Left ventricle myocardium inferior (tissue), 1 donor: ENCODE data around the gene RASGRP3. TPM values are rescaled to one million over a fixed set of nuclear protein-coding genes. Genes with fewer than 3 reads are reported as not detected.

Experiments used
- DNase-seq: peaks from one replicate; pipeline ENCODE4 v3.0.0-alpha.2; 2020
- H3K27ac ChIP-seq: fragments of 200-600 bp; replicated peaks from 2 replicates; pipeline ENCODE4 v1.8.0; 2021
- H3K27me3 ChIP-seq: fragments of 200-600 bp; 2 replicates; pipeline ENCODE4 v1.8.0; 2021; ENCODE audit warnings: low read depth
- H3K36me3 ChIP-seq: fragments of 200-600 bp; 2 replicates; pipeline ENCODE4 v1.8.0; 2021
- H3K4me1 ChIP-seq: fragments of 200-600 bp; 2 replicates; pipeline ENCODE4 v1.8.0; 2021
- H3K4me3 ChIP-seq: fragments of 200-600 bp; 2 replicates; pipeline ENCODE4 v1.8.0; 2021; ENCODE audit warnings: mild to moderate bottlenecking, moderate library complexity
- H3K9me3 ChIP-seq: fragments of 200-600 bp; replicated peaks from 2 replicates; pipeline ENCODE4 v1.8.0; 2021
- CTCF ChIP-seq: fragments of 200-600 bp; IDR thresholded peaks from 2 replicates; pipeline ENCODE4 v1.8.0; 2021; ENCODE audit warnings: antibody characterized with exemption, mild to moderate bottlenecking, borderline replicate concordance
- intact Hi-C: fragments of 100-400 bp; cut with micrococcal nuclease; formaldehyde crosslinking; loops from one replicate; pipeline ENCODE4 v1.11.0; 2022
- total RNA-seq: library from RNA; stranded (reverse); fragmentation: NEBNext Ultra II Directional; extraction: Animal tissue kit (Norgen Biotek cat#: 25700); gene quantifications from one replicate; pipeline ENCODE4 v1.2.1, GENCODE V29; 2021
- donor health status: DM: no; HTN: yes; CAD: no; lungs with severe emphysema.

Gene RASGRP3
- total RNA-seq, 1 donor from 2014 or later: 69.2 TPM

DNA sequence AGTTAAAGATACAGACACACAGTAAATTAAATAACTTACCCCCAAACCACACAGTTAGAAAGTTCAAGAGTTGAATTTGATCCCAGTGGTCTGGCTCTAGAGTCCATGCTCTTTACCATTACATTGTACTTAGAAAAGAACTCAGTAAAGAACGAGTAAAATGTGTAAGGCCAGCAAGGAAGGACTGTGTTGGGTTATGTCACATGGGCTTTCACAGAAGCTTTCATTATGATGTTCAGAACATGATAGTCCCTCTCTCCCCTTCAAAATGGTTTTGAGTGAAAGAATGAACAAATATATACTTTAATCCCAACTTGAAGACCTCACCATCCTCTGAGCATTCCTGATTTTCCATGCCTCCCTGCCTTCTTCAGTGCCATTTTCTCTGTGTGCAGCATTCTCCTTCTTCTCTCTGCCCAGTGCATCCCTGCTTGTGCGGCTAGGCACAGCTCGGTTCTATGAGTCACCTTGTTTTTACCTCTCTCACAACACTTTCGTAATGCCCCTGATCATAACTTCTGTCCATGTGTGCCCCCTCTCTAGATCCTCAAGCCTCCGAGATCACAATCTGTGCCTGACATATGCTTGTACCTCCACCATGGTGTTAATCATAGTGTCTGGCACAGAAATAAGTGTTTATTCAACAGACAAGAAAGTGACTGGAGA lies 22.0 kb downstream of the RASGRP3 start:
- Histone ChIP-seq H3K4me3 (no peak overlapping the region), H3K36me3 (no peaks in the 10 kb centered on the region), H3K27me3 (no peaks in the 10 kb centered on the region), H3K4me1 (peaks cover 71% of the 10 kb centered on the region), H3K9me3 (no peaks in the 10 kb centered on the region), H3K27ac (no peak overlapping the region)
- no peak for TF ChIP-seq CTCF
- no peak for DNase-seq
- intact Hi-C loops: no loop called here

GRCh38 chr2:33500177-33500576 lies 23.7 kb downstream of the RASGRP3 start:
- intact Hi-C loops: no loop called here
- TF ChIP-seq CTCF: no peak

GRCh38 chr2:33502025-33502424 lies 25.6 kb downstream of the RASGRP3 start:
- Histone ChIP-seq H3K9me3 (no peaks in the 10 kb centered on the region), H3K27me3 (no peaks in the 10 kb centered on the region), H3K4me3 (no peak overlapping the region), H3K27ac (no peak overlapping the region), H3K36me3 (no peaks in the 10 kb centered on the region), H3K4me1 (peaks cover 70% of the 10 kb centered on the region)
- TF ChIP-seq CTCF: no peak
- intact Hi-C loops: no loop called here
- no peak for DNase-seq

More at GRCh38 chr2:33500177-33500576, 23.7 kb downstream of the RASGRP3 start:
- no peak overlapping the region for H3K4me3 ChIP-seq
- H3K4me1 ChIP-seq: peaks cover 69% of the 10 kb centered on the region
- H3K9me3 ChIP-seq: no peaks in the 10 kb centered on the region
- no peak overlapping the region for H3K27ac ChIP-seq
- H3K36me3 ChIP-seq: no peaks in the 10 kb centered on the region
- DNase-seq: no peak
- no peaks in the 10 kb centered on the region for H3K27me3 ChIP-seq

DNA sequence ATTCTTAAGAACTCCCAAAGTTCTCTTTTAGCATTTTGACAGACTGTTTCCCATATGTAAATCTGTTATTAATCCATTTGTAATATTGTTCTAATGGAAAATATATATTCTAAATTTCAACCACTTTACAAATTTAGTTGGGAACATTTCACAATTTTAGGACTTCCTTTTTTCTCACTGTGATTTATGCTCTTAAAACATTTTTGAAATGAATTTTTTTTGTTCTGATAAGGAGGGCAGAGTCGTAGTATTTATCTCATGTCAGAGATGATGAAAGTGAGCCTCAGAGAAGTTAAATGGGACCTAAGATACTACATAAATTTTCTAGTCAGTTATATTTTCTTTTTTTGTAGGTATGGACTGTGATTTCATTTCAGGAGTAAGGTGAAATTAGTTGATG lies 26.6 kb downstream of the RASGRP3 start:
- no peak for TF ChIP-seq CTCF
- intact Hi-C loops: no loop called here
- H3K4me1 ChIP-seq: peaks cover 60% of the 10 kb centered on the region

DNA sequence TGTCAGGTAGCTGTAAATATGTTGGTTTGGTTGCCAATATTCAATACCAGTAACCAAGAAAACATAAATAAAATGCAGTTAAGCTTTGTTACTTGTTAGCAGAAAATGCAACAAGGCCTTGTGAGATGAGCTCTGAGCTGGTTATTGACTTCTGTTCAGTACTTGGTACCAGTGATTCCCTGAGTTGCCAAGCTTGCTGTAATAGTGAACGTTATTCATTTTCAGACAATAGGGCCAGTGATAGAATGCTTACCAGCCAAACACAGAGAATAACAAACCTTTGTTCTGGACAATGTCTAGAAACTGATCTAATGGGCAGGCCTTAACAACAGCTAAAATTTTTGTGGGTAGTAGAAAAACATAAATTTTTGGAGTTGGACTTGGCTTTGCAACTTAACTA lies 29.5 kb downstream of the RASGRP3 start:
- TF ChIP-seq CTCF: no peak
- Histone ChIP-seq H3K36me3 (no peaks in the 10 kb centered on the region), H3K4me3 (no peak overlapping the region), H3K9me3 (no peaks in the 10 kb centered on the region), H3K27ac (no peak overlapping the region), H3K4me1 (peaks cover 66% of the 10 kb centered on the region), H3K27me3 (no peaks in the 10 kb centered on the region)
- intact Hi-C loops: no loop called here
- DNase-seq: no peak

More for the DNA sequence above, 26.6 kb downstream of the RASGRP3 start:
- Histone ChIP-seq H3K9me3 (no peaks in the 10 kb centered on the region), H3K27me3 (no peaks in the 10 kb centered on the region), H3K27ac (no peak overlapping the region), H3K4me3 (no peak overlapping the region), H3K36me3 (no peaks in the 10 kb centered on the region)
- DNase-seq: no peak
